Body of pancreas (tissue), 4 donors: ENCODE measurements around the gene CELF3.

Source experiments
- CTCF ChIP-seq, 7 experiments: fragments of 450-650 bp in 4 of 7; fragments of 200-600 bp in 3 of 7; sonication (generic) in 3 of 7; IDR thresholded peaks; one replicate each; pipeline ENCODE4 v1.5.1; 2016 to 2019; ENCODE audit warnings: antibody characterized with exemption in 7 of 7
- POLR2A ChIP-seq, 3 donors: fragments of 450-650 bp; IDR thresholded peaks; one replicate each; pipeline ENCODE4 v1.6.1; 2016; ENCODE audit warnings: antibody characterized with exemption in 3 of 3, mild to moderate bottlenecking in 2 of 3

GRCh38 chr1:151733126-151733525 lies 16.5 kb upstream of the CELF3 start:
- TF ChIP-seq POLR2A (IDR thresholded peaks at IDR 0.05), result no peak
- TF ChIP-seq CTCF (IDR thresholded peaks at IDR 0.05), result no peak
